CD4-positive, alpha-beta T cell (primary cell): Measurements from ENCODE around the gene TFEB. TPM values are rescaled to one million over a fixed set of nuclear protein-coding genes. Genes with fewer than 3 reads are reported as not detected.

Experiments
- ATAC-seq: fragments of 200-7000 bp; cut with Tn5 transposase; one replicate; pipeline ENCODE4 v1.10.0; 2022; ENCODE audit warnings: mild to moderate bottlenecking; ENCODE audit not compliant: poor library complexity
- CTCF ChIA-PET: fragments of 350-600 bp; sonication (Branson Sonifier 250); formaldehyde crosslinking; loops from one replicate; lab custom pipeline; 2021; ENCODE audit warnings: antibody characterized with exemption, inconsistent platforms; lab: Charles Lee
- POLR2A ChIA-PET: fragments of 350-600 bp; sonication (Branson Sonifier 250); formaldehyde crosslinking; loops from one replicate; lab custom pipeline; 2021; ENCODE audit warnings: antibody characterized with exemption, inconsistent platforms; lab: Charles Lee
- DNase-seq, 14 experiments: peaks; one replicate each; pipeline ENCODE4 v3.0.0-alpha.2; 2013 to 2020; ENCODE audit warnings: mixed read lengths in 2 of 14
- H3K27ac ChIP-seq, 2 donors: one replicate each; pipeline versions ENCODE4 v1.5.1 to v1.7.0; 2013; ENCODE audit warnings: low read length in 2 of 2, low read depth in 1 of 2, mild to moderate bottlenecking in 1 of 2
- H3K27me3 ChIP-seq, 2 experiments: 1 replicate in 1 of 2; 2 replicates in 1 of 2; pipeline versions ENCODE4 v1.6.1 to v1.7.0; 2013; ENCODE audit warnings: low read length in 2 of 2, control low read depth in 1 of 2, mild to moderate bottlenecking in 1 of 2, moderate library complexity in 1 of 2; ENCODE audit not compliant: insufficient read depth in 2 of 2, control insufficient read depth in 1 of 2
- H3K36me3 ChIP-seq: one replicate; pipeline ENCODE4 v1.6.1; 2013; ENCODE audit warnings: low read length, control low read depth; ENCODE audit not compliant: insufficient read depth
- H3K4me1 ChIP-seq: one replicate; pipeline ENCODE4 v1.6.1; 2013; ENCODE audit warnings: low read length, control low read depth; ENCODE audit not compliant: insufficient read depth
- H3K4me3 ChIP-seq: one replicate; pipeline ENCODE4 v1.5.1; 2013; ENCODE audit warnings: mild to moderate bottlenecking, low read length, moderate library complexity
- H3K9me3 ChIP-seq, 2 experiments: 1 replicate in 1 of 2; 2 replicates in 1 of 2; pipeline versions ENCODE4 v1.6.1 to v1.7.0; 2013; ENCODE audit warnings: low read length in 2 of 2, mild to moderate bottlenecking in 2 of 2, control low read depth in 1 of 2, moderate library complexity in 1 of 2; ENCODE audit not compliant: control insufficient read depth in 1 of 2, insufficient read depth in 1 of 2
- H3K27ac Mint-ChIP-seq: one replicate; pipeline ENCODE4 v1.8.0; 2020; ENCODE audit warnings: mixed read lengths
- H3K27me3 Mint-ChIP-seq: one replicate; pipeline ENCODE4 v1.8.0; 2021; ENCODE audit warnings: mixed read lengths
- H3K36me3 Mint-ChIP-seq: one replicate; pipeline ENCODE4 v1.8.0; 2021; ENCODE audit warnings: low read depth, mixed read lengths
- H3K4me1 Mint-ChIP-seq: one replicate; pipeline ENCODE4 v1.8.0; 2021; ENCODE audit warnings: low read depth, mixed read lengths
- H3K4me3 Mint-ChIP-seq: one replicate; pipeline ENCODE4 v1.8.0; 2020; ENCODE audit warnings: mild to moderate bottlenecking, mixed read lengths
- H3K9me3 Mint-ChIP-seq: one replicate; pipeline ENCODE4 v1.8.0; 2020; ENCODE audit warnings: mixed read lengths
- intact Hi-C, 2 experiments: fragments of 100-400 bp; cut with DNase I in 1 of 2; cut with micrococcal nuclease in 1 of 2; formaldehyde crosslinking; loops; one replicate each; pipeline versions ENCODE4 v1.15.1 to v1.9.0; 2023 to 2025; cut with DNase I, micrococcal nuclease
- total RNA-seq, 174 experiments: library from RNA in 2 of 174; stranded (reverse) in 2 of 174; gene quantifications; one replicate each; pipeline ENCODE4 v1.2.3 and lab custom pipeline; 2021 to 2026
- TF ChIP-seq, protein P1 (sequence below): fragments of 200-600 bp; IDR thresholded peaks from one replicate; pipeline ENCODE4 v1.8.0; 2022; ENCODE audit warnings: antibody characterized with exemption, mild to moderate bottlenecking

TFEB gene
- total RNA-seq, 2 experiments from 2014 or later = 23.8 to 24.1 TPM

DNA sequence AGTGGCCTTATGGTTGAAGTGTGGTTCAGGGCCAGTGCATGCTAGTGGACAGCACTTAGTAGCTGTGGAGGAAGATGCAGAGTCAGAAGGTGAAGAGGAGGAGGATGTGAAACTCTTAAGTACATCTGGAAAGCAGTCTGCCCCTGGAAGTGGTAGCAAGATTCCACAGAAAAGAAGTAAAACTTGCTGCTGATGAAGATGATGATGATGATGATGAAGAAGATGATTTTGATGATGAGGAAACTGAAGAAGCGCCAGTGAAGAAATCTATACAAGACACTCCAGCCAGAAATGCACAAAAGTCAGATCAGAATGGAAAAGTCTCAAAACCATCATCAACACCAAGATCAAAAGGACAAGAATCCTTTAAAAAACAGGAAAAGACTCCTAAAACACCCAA lies 68.2 kb downstream of the TFEB start:
- ATAC-seq (no peak), DNase-seq (no peak)
- H3K4me3 ChIP-seq = no peak overlapping the region
- H3K4me1 ChIP-seq = no peaks in the 10 kb centered on the region
- H3K27ac ChIP-seq = no peak overlapping the region
- no peaks in the 10 kb centered on the region for H3K36me3 Mint-ChIP-seq
- H3K9me3 ChIP-seq = no peaks in the 10 kb centered on the region
- peaks cover 6% of the 10 kb centered on the region in 2 experiments for H3K27me3 ChIP-seq
- H3K27ac Mint-ChIP-seq = no peak overlapping the region
- TF ChIP-seq, protein P1, sequence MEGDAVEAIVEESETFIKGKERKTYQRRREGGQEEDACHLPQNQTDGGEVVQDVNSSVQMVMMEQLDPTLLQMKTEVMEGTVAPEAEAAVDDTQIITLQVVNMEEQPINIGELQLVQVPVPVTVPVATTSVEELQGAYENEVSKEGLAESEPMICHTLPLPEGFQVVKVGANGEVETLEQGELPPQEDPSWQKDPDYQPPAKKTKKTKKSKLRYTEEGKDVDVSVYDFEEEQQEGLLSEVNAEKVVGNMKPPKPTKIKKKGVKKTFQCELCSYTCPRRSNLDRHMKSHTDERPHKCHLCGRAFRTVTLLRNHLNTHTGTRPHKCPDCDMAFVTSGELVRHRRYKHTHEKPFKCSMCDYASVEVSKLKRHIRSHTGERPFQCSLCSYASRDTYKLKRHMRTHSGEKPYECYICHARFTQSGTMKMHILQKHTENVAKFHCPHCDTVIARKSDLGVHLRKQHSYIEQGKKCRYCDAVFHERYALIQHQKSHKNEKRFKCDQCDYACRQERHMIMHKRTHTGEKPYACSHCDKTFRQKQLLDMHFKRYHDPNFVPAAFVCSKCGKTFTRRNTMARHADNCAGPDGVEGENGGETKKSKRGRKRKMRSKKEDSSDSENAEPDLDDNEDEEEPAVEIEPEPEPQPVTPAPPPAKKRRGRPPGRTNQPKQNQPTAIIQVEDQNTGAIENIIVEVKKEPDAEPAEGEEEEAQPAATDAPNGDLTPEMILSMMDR = no peak
- CTCF ChIA-PET = no interaction called here
- H3K27me3 Mint-ChIP-seq = peaks cover 19% of the 10 kb centered on the region
- H3K9me3 Mint-ChIP-seq = no peaks in the 10 kb centered on the region
- intact Hi-C loops = no loop called here
- no peaks in the 10 kb centered on the region for H3K4me1 Mint-ChIP-seq
- H3K36me3 ChIP-seq = no peaks in the 10 kb centered on the region
- POLR2A ChIA-PET = no interaction called here
- no peak overlapping the region for H3K4me3 Mint-ChIP-seq

DNA sequence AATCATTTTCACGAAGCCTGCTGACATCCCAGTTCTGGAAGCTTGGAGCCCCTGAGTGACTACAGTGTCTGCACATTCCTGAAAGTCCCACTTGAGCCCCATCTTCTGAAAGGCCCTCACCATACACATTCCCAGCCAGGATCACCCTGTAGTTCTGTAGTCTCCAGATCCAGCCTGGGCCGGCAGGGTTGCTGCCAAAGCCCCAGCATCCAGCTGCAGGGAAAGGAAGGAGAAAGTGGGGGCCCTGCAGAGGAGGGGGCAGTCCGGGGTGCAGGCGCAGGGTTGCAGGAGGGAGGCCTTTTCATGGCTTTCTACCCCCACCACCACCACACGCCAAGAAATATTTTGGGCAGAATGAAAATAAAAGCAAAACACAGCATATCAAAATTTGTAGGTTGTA lies 71.1 kb downstream of the TFEB start:
- Mint-ChIP-seq H3K36me3 (no peaks in the 10 kb centered on the region), H3K4me1 (no peaks in the 10 kb centered on the region), H3K27me3 (peaks cover 17% of the 10 kb centered on the region), H3K27ac (no peak overlapping the region), H3K4me3 (no peak overlapping the region), H3K9me3 (no peaks in the 10 kb centered on the region)
- intact Hi-C loops = no loop called here
- ChIA-PET CTCF (no interaction called here), POLR2A (no interaction called here)
- Histone ChIP-seq H3K27me3 (peaks cover 0 to 7% of the 10 kb centered on the region in 2 experiments), H3K27ac (no peak overlapping the region), H3K4me3 (no peak overlapping the region), H3K36me3 (no peaks in the 10 kb centered on the region), H3K4me1 (no peaks in the 10 kb centered on the region), H3K9me3 (no peaks in the 10 kb centered on the region)
- ATAC-seq = no peak
- TF ChIP-seq, protein P1 = no peak
- DNase-seq = no peak

- ChIA-PET CTCF (no interaction called here), POLR2A (no interaction called here)
- no peak overlapping the region for H3K4me3 ChIP-seq
- H3K27me3 Mint-ChIP-seq = peaks cover 21% of the 10 kb centered on the region
- no peak overlapping the region for H3K4me3 Mint-ChIP-seq
- no peak overlapping the region for H3K27ac Mint-ChIP-seq
- no peaks in the 10 kb centered on the region for H3K4me1 ChIP-seq
- no peaks in the 10 kb centered on the region for H3K9me3 Mint-ChIP-seq
- no peak for ATAC-seq
- TF ChIP-seq, protein P1 = no peak
- H3K36me3 Mint-ChIP-seq = no peaks in the 10 kb centered on the region
- H3K4me1 Mint-ChIP-seq = no peaks in the 10 kb centered on the region
- DNase-seq = no peak
- H3K36me3 ChIP-seq = no peaks in the 10 kb centered on the region
- peaks cover under 1 to 7% of the 10 kb centered on the region in 2 experiments for H3K27me3 ChIP-seq
- no peaks in the 10 kb centered on the region for H3K9me3 ChIP-seq
- no peak overlapping the region for H3K27ac ChIP-seq
- intact Hi-C loops = no loop called here
These were observed 71.8 kb downstream of the TFEB start for GRCh38 chr6:41663568-41663967.
